GM18909 (cell line): ENCODE measurements around the gene CYP46A1.

Source experiments
- ATAC-seq: cut with Tn5 transposase; IDR thresholded peaks from one replicate; pipeline ENCODE4 v1.9.1; 2021; ENCODE audit warnings: mild to moderate bottlenecking; ENCODE audit not compliant: unreplicated experiment, poor library complexity

Gene CYP46A1

GRCh38 chr14:99737451-99737951, 53.4 kb downstream of the CYP46A1 start:
- ATAC-seq, result no peak

DNA sequence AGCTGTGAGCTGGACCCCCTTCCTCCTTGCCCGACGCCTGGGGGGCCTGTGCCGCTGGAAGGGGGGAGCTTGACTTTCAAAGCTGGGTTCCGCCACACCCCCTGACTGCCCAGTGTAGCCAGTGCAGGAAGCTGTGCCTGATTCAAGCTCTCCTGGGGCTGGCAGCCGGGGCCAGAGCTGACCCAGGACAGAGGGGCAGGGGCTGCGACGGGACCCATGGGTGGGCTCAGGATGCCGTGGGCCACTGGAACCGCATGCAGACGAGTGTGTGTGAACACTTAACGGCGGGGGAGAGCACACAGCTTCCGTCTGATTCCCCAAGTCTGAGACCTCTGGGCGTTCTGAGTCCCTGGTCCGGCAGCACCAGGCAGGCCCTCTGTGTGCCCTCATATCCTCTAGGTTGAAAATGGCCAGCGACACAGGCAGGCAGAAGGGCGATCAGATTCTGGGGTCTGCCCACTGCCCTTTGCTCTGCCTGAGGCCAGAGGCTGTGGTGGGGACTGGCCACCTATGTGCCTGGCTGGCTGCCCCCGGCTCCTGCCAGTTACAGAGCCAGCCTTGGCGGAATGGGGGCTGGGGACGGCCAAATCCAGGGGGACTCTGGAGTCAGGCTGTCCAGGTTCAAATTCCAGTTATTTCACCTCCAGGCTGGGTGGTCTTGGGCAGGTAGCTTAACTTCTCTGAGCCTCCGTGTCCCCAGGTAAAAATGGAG, 54.0 kb downstream of the CYP46A1 start:
- ATAC-seq, result no peak

- no peak for ATAC-seq
Measured at GRCh38 chr14:99740411-99740810, 56.3 kb downstream of the CYP46A1 start.

- no peak for ATAC-seq
Measured at GRCh38 chr14:99741227-99741976, 57.3 kb downstream of the CYP46A1 start.

- no peak for ATAC-seq
Measured at GRCh38 chr14:99742074-99742473, 58.0 kb downstream of the CYP46A1 start.

- ATAC-seq, result no peak
Measured at GRCh38 chr14:99742509-99743487, 58.7 kb downstream of the CYP46A1 start.

GRCh38 chr14:99744199-99744872, 60.2 kb downstream of the CYP46A1 start:
- no peak for ATAC-seq

DNA sequence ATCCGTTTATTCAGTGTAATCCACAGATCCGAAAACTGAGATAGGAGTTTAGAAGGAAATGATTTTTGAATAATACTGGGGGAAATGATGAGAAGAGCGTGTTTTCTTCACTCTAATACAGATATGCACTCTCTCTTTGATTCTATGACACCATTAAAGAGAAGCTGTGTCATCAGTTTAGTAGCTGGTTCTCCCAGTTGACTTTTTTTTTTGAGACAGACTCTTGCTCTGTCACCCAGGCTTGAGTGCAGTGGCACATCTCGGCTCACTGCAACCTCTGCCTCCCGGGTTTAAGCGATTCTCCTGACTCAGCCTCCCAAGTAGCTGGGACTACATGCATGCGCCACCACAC, 60.8 kb downstream of the CYP46A1 start:
- no peak for ATAC-seq

DNA sequence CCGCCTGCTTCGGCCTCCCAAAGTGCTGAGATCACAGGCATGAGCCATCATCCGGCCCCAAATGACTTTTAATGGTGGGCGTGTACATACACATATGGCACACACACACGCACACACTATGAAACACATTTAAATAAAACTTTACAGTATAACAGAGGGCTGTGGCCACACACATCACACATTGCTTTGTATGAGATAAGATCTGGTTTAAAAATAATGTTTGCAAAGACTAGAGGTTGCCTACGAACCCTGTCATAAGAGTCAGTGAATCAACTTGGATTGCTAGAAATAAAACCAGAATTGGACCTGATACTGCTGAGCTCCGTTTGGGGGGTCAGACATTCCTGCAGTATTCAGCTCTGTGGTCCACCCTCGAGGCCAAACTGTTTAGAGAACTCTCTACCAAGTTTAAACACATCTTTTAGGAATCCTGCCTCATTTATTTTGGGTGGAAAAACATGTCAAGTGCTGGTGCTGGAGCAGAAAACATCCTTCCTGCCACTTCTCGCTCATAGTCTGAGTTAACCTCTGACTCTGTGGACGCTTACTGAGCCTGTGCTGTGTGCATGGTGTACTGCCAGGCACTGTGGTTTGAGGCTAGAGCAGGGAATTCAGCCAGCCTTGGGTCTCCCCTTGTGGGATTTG, 61.3 kb downstream of the CYP46A1 start:
- ATAC-seq, result no peak

DNA sequence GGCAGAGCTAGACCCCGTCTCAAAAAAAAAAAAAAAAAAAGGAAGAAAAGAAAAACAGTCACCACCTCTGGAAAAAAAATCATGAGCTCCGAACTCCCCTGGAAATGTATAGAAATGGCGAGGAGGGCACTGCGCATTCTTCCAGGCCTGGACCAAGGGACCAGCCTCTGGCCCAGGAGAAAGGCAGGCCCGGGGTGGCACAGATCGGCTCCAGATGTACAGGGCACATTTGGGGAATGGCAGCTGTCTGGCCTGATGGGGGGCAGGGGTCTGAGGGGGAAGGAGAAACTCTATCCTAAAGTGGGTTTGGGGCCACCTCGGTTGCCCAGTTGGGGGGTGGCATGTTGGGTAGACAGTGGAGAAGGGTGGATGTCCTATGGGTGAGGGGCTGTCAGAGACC, 63.1 kb downstream of the CYP46A1 start:
- no peak for ATAC-seq

GRCh38 chr14:99747582-99748330, 63.7 kb downstream of the CYP46A1 start:
- no peak for ATAC-seq

DNA sequence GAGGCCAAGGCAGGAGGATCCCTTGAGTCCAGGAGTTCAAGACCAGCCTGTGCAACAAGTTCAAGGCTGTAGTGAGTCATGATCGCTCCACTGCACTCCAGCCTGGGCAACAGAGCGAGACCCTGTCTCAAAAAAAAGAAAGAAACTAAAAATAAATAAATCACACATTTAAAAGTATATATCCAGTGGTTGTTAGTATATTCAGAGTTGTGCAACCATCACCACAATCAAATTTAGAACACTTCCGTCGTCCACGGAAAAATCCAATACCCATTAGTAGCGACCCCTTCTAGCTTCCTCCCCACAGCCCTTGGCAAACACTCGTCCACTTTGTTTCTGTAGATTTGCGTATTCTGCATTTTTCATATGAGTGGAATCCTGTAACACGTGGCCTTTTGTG, 64.4 kb downstream of the CYP46A1 start:
- ATAC-seq, result no peak

GRCh38 chr14:99749142-99749541, 65.0 kb downstream of the CYP46A1 start:
- no peak for ATAC-seq

- no peak for ATAC-seq
Measured at GRCh38 chr14:99749763-99750715, 65.9 kb downstream of the CYP46A1 start.

DNA sequence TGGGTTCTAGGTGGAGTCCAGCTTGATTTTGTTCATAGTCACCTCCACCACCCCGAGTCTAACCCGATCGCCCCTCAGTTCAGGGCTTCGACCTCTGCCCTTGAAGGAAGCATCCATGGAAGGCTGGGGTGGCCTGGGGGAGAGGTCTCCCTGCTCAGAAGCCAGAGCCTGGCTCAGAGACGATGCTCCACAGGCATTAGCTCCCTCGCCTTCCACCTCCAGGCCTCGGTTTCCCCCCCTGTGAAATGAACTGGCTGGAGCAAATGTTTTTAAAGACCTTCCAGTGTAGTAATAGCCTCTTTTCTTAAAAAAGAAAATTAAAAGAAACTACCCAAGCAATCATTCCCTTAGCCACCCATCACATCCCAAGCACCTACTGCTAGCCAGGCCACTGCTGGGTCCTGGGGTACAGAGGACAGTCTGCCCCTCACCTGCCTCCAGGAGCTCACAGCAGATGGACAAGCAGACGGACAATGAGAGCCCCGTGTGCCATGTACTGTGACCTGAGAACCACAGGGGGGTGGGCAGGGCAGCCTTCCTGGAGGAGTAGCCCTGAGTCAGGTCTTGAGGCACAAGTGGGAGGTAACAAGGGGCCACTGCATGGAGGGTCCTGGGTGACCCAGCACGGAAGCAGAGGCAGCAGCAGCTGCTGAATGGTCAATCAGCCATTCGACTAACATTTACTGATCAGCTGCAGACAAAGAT, 66.8 kb downstream of the CYP46A1 start:
- no peak for ATAC-seq

GRCh38 chr14:99751539-99752485, 67.7 kb downstream of the CYP46A1 start:
- no peak for ATAC-seq
